HUES6 (cell line): Measurements from ENCODE around the gene SIPA1L3.
"Not testable (repeated sequence)": the region's sequence is repeated elsewhere in the genome, so short reads cannot be mapped to it uniquely, and the experiment has no call there.

Experiments
- H3K27ac ChIP-seq: 2 replicates; pipeline ENCODE4 v1.7.0; 2013; ENCODE audit warnings: low read depth, mild to moderate bottlenecking, low read length, inconsistent platforms
- H3K27me3 ChIP-seq: 2 replicates; pipeline ENCODE4 v1.6.1; 2013; ENCODE audit warnings: low read length; ENCODE audit not compliant: control insufficient read depth, insufficient read depth
- H3K36me3 ChIP-seq: 2 replicates; pipeline ENCODE4 v1.6.1; 2013; ENCODE audit warnings: low read length; ENCODE audit not compliant: control insufficient read depth, insufficient read depth
- H3K4me1 ChIP-seq: 2 replicates; pipeline ENCODE4 v1.6.1; 2013; ENCODE audit warnings: low read length; ENCODE audit not compliant: control insufficient read depth, insufficient read depth
- H3K4me3 ChIP-seq: 2 replicates; pipeline ENCODE4 v1.5.1; 2013; ENCODE audit warnings: low read depth, low read length
- H3K9ac ChIP-seq: one replicate; pipeline ENCODE4 v1.6.1; 2013; ENCODE audit warnings: mild to moderate bottlenecking, low read length
- H3K9me3 ChIP-seq: 2 replicates; pipeline ENCODE4 v1.6.1; 2013; ENCODE audit warnings: low read depth, low read length; ENCODE audit not compliant: control insufficient read depth, insufficient read depth

Gene SIPA1L3

GRCh38 chr19:38061294-38061693, 154.3 kb downstream of the SIPA1L3 start:
- no peak overlapping the region for H3K9ac ChIP-seq
- no peak overlapping the region for H3K27ac ChIP-seq
- H3K36me3 ChIP-seq: no peaks in the 10 kb centered on the region
- H3K27me3 ChIP-seq: no peaks in the 10 kb centered on the region
- H3K4me3 ChIP-seq: no peak overlapping the region
- peaks cover 15% of the 10 kb centered on the region for H3K4me1 ChIP-seq
- no peaks in the 10 kb centered on the region for H3K9me3 ChIP-seq

GRCh38 chr19:38062959-38063761, 156.2 kb downstream of the SIPA1L3 start:
- no peak overlapping the region for H3K27ac ChIP-seq
- no peaks in the 10 kb centered on the region for H3K27me3 ChIP-seq
- H3K9me3 ChIP-seq: no peaks in the 10 kb centered on the region
- H3K36me3 ChIP-seq: no peaks in the 10 kb centered on the region
- H3K9ac ChIP-seq: no peak overlapping the region
- H3K4me3 ChIP-seq: no peak overlapping the region
- H3K4me1 ChIP-seq: peaks cover 9% of the 10 kb centered on the region

- peaks cover 5% of the 10 kb centered on the region; the same call in 1 of the 2 replicates for H3K4me1 ChIP-seq
- no peaks in the 10 kb centered on the region for H3K36me3 ChIP-seq
- no peak overlapping the region for H3K27ac ChIP-seq
- no peaks in the 10 kb centered on the region for H3K9me3 ChIP-seq
- no peaks in the 10 kb centered on the region for H3K27me3 ChIP-seq
- H3K9ac ChIP-seq: no peak overlapping the region
- no peak overlapping the region for H3K4me3 ChIP-seq
Observed at GRCh38 chr19:38063928-38064327, 156.9 kb downstream of the SIPA1L3 start.

- no peak overlapping the region for H3K9ac ChIP-seq
- H3K27ac ChIP-seq: no peak overlapping the region
- peaks cover 5% of the 10 kb centered on the region; the same call in 1 of the 2 replicates for H3K4me1 ChIP-seq
- no peaks in the 10 kb centered on the region for H3K36me3 ChIP-seq
- no peaks in the 10 kb centered on the region for H3K27me3 ChIP-seq
- H3K9me3 ChIP-seq: no peaks in the 10 kb centered on the region
- no peak overlapping the region for H3K4me3 ChIP-seq
Observed at GRCh38 chr19:38064661-38065425, 157.8 kb downstream of the SIPA1L3 start.

GRCh38 chr19:38065775-38066174, 158.8 kb downstream of the SIPA1L3 start:
- H3K4me1 ChIP-seq: peaks cover 10% of the 10 kb centered on the region; the same call in 1 of the 2 replicates
- not testable (repeated sequence) for H3K36me3 ChIP-seq, H3K9ac ChIP-seq, H3K9me3 ChIP-seq, H3K4me3 ChIP-seq, H3K27me3 ChIP-seq, H3K27ac ChIP-seq

- Histone ChIP-seq H3K9ac (no peak overlapping the region), H3K4me3 (no peak overlapping the region), H3K4me1 (peaks cover 6% of the 10 kb centered on the region; the same call in 1 of the 2 replicates), H3K9me3 (no peaks in the 10 kb centered on the region), H3K36me3 (no peaks in the 10 kb centered on the region), H3K27ac (no peak overlapping the region), H3K27me3 (no peaks in the 10 kb centered on the region)
Observed at GRCh38 chr19:38068826-38069225, 161.8 kb downstream of the SIPA1L3 start.

- no peak overlapping the region for H3K9ac ChIP-seq
Observed at GRCh38 chr19:38070573-38070972, 163.6 kb downstream of the SIPA1L3 start.

GRCh38 chr19:38071054-38071453, 164.0 kb downstream of the SIPA1L3 start:
- H3K4me1 ChIP-seq, H3K27ac ChIP-seq, H3K36me3 ChIP-seq, H3K9me3 ChIP-seq, H3K9ac ChIP-seq, H3K4me3 ChIP-seq, H3K27me3 ChIP-seq: not testable (repeated sequence)

More at GRCh38 chr19:38070573-38070972, 163.6 kb downstream of the SIPA1L3 start:
- Histone ChIP-seq H3K4me1 (peaks cover 6% of the 10 kb centered on the region; the same call in 1 of the 2 replicates), H3K36me3 (no peaks in the 10 kb centered on the region), H3K9me3 (no peaks in the 10 kb centered on the region), H3K4me3 (no peak overlapping the region), H3K27ac (no peak overlapping the region), H3K27me3 (no peaks in the 10 kb centered on the region)

- Histone ChIP-seq H3K27ac (no peak overlapping the region), H3K4me1 (peaks cover 6% of the 10 kb centered on the region; the same call in 1 of the 2 replicates), H3K9ac (no peak overlapping the region), H3K4me3 (no peak overlapping the region), H3K9me3 (no peaks in the 10 kb centered on the region), H3K27me3 (no peaks in the 10 kb centered on the region), H3K36me3 (no peaks in the 10 kb centered on the region)
Observed at GRCh38 chr19:38071647-38072046, 164.6 kb downstream of the SIPA1L3 start.

- H3K27ac ChIP-seq: no peak overlapping the region
- no peak overlapping the region for H3K4me3 ChIP-seq
- H3K9me3 ChIP-seq: no peaks in the 10 kb centered on the region
- no peak overlapping the region for H3K9ac ChIP-seq
- H3K27me3 ChIP-seq: no peaks in the 10 kb centered on the region
- peaks cover 6% of the 10 kb centered on the region; the same call in 1 of the 2 replicates for H3K4me1 ChIP-seq
- H3K36me3 ChIP-seq: no peaks in the 10 kb centered on the region
Observed at GRCh38 chr19:38072776-38073750, 166.1 kb downstream of the SIPA1L3 start.
